ENCODE data around the gene HAGHL.

- TF ChIP-seq CTCF (conservative IDR thresholded peaks at IDR 0.05; ENCODE audit: low read length) (no peak), EZH2phosphoT487 (IDR thresholded peaks at IDR 0.05; ENCODE audit: borderline replicate concordance) (no peak)
These were observed 3.2 kb upstream of the HAGHL start for GRCh38 chr16:723695-724094.

Data from Loucy (cell line).